ENCODE data around the gene SNN.

- TF ChIP-seq CTCF (IDR thresholded peaks at IDR 0.05; ENCODE audit: low read depth, low read length, poor library complexity, severe bottlenecking) (no peak), EZH2phosphoT487 (IDR thresholded peaks at IDR 0.05; ENCODE audit: borderline replicate concordance, low read length) (no peak)
Observed at GRCh38 chr16:11673091-11674000, 5.1 kb downstream of the SNN start.

All from DOHH2 (cell line).